GM21786 (cell line): ENCODE results near the gene PROS1.
A peak's percentile ranks its signal among the peaks of the same experiment; 100 is the strongest.
"Not testable (repeated sequence)": the region's sequence is repeated elsewhere in the genome, so short reads cannot be mapped to it uniquely, and the experiment has no call there.

ENCODE experiments used
- ATAC-seq: cut with Tn5 transposase; IDR thresholded peaks from one replicate; pipeline ENCODE4 v1.9.1; 2021; ENCODE audit not compliant: unreplicated experiment

Gene PROS1

GRCh38 chr3:93878250-93879017 is 95.3 kb downstream of the PROS1 start:
- peak; percentile 55 for ATAC-seq

- not testable (repeated sequence) for ATAC-seq
Observed at GRCh38 chr3:93877427-93877826, 96.3 kb downstream of the PROS1 start.

- ATAC-seq, result not testable (repeated sequence)
Observed at GRCh38 chr3:93873412-93873811, 100.3 kb downstream of the PROS1 start.

- no peak for ATAC-seq
Observed at GRCh38 chr3:93867425-93867824, 106.3 kb downstream of the PROS1 start.

- ATAC-seq, result no peak
Observed at GRCh38 chr3:93861017-93861416, 112.7 kb downstream of the PROS1 start.

- no peak for ATAC-seq
Observed at GRCh38 chr3:93855401-93855800, 118.3 kb downstream of the PROS1 start.

GRCh38 chr3:93852228-93852627 is 121.5 kb downstream of the PROS1 start:
- ATAC-seq, result not testable (repeated sequence)

GRCh38 chr3:93843981-93844380 is 129.7 kb downstream of the PROS1 start:
- ATAC-seq, result no peak

GRCh38 chr3:93839193-93839592 is 134.5 kb downstream of the PROS1 start:
- not testable (repeated sequence) for ATAC-seq
